ENCODE results near the gene SCMH1.
"Not testable (repeated sequence)": the region's sequence is repeated elsewhere in the genome, so short reads cannot be mapped to it uniquely, and the experiment has no call there.

SCMH1 gene

GRCh38 chr1:41211608-41212007 lies 30.5 kb downstream of the SCMH1 start:
- not testable (repeated sequence) for ATAC-seq

- ATAC-seq: not testable (repeated sequence)
These were observed 35.1 kb downstream of the SCMH1 start for GRCh38 chr1:41207053-41207452.

GRCh38 chr1:41200728-41201127 lies 41.4 kb downstream of the SCMH1 start:
- no peak for ATAC-seq

- ATAC-seq: no peak
These were observed 42.7 kb downstream of the SCMH1 start for GRCh38 chr1:41199375-41199774.

- ATAC-seq: no peak
These were observed 49.5 kb downstream of the SCMH1 start for GRCh38 chr1:41192456-41193178.

- ATAC-seq: no peak
These were observed 57.7 kb downstream of the SCMH1 start for GRCh38 chr1:41184446-41184845.

GRCh38 chr1:41178230-41178629 lies 63.9 kb downstream of the SCMH1 start:
- not testable (repeated sequence) for ATAC-seq

- ATAC-seq: no peak
These were observed 66.6 kb downstream of the SCMH1 start for GRCh38 chr1:41175546-41175945.

GRCh38 chr1:41174170-41174569 lies 67.9 kb downstream of the SCMH1 start:
- ATAC-seq: no peak

- ATAC-seq: no peak
These were observed 68.5 kb downstream of the SCMH1 start for GRCh38 chr1:41173651-41174050.

- no peak for ATAC-seq
These were observed 70.7 kb downstream of the SCMH1 start for GRCh38 chr1:41171266-41171874.

- no peak for ATAC-seq
These were observed 72.3 kb downstream of the SCMH1 start for GRCh38 chr1:41169799-41170180.

GRCh38 chr1:41169066-41169798 lies 72.9 kb downstream of the SCMH1 start:
- no peak for ATAC-seq

GRCh38 chr1:41167667-41168066 lies 74.4 kb downstream of the SCMH1 start:
- ATAC-seq: no peak

- no peak for ATAC-seq
These were observed 77.4 kb downstream of the SCMH1 start for GRCh38 chr1:41164727-41165126.

GRCh38 chr1:41162441-41162840 lies 79.7 kb downstream of the SCMH1 start:
- ATAC-seq: no peak

- ATAC-seq: no peak
These were observed 80.3 kb downstream of the SCMH1 start for GRCh38 chr1:41161846-41162245.

- no peak for ATAC-seq
These were observed 81.5 kb downstream of the SCMH1 start for GRCh38 chr1:41160498-41161110.

GRCh38 chr1:41158966-41159365 lies 83.1 kb downstream of the SCMH1 start:
- no peak for ATAC-seq

- no peak for ATAC-seq
These were observed 83.8 kb downstream of the SCMH1 start for GRCh38 chr1:41158147-41158875.

- no peak for ATAC-seq
These were observed 87.0 kb downstream of the SCMH1 start for GRCh38 chr1:41155105-41155504.

GRCh38 chr1:41153750-41154274 lies 88.3 kb downstream of the SCMH1 start:
- ATAC-seq: no peak
